ENCODE results near the gene SDR42E2.
"Not testable (repeated sequence)": the region's sequence is repeated elsewhere in the genome, so short reads cannot be mapped to it uniquely, and the experiment has no call there.

The SDR42E2 gene

DNA sequence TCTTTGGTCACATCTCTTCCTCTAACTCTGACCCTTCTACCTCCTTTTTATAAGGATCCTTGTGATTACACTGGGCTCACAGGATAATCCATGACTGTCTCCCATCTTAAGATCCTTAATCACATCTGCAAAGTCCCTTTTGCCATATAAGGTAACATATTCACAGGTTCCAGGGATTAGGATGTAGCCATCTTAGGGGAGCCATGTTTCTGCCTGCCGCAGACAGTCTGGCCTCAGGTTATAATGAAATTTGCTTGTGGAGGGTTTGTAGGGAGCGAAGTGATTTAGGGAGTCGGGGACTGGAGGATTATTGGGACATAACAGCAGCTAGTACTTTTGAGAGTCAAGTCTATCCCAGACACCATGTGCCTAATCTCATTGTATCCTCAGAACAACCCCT is 51.5 kb downstream of the SDR42E2 start:
- DNase-seq (ENCODE audit: low read depth) = no peak

DNA sequence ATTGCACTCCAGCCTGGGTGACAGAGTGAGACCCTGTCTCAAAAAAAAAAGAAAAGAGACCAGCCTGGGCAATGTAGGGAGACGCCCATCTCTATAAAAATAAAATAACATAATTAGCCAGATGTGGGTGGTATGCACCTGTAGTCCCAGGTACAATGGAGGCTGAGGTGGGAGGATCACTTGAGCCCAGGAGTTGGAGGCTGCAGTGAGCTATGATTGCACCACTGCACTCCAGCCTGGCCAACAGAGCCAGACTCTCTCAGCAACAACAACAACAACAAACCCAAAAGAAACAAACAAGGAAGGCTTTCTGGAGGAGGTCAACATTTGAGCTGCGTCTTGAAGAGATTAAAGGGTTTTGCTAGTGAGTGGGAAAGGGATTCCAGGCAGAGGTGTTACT is 52.1 kb downstream of the SDR42E2 start:
- DNase-seq (ENCODE audit: low read depth) = no peak

DNA sequence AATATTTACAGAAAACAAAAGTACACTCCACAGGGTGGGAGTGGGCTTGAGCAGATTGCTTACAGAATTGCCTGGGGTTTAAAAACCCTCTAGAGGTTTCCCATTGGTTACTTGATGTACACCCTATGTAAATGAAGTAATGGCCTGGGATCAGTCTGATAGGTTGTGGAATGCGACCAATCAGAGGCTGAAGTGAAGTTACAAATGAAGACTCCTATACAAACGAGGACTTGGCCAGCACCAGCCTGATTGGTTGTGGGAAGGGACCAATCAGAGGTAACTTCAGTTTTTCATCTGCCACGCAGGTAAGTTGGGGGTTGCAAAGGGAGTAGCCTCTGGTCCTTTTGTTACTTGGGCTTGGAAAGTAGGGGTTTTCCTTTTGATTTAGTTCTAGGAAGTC is 52.6 kb downstream of the SDR42E2 start:
- DNase-seq (ENCODE audit: low read depth) = no peak

DNA sequence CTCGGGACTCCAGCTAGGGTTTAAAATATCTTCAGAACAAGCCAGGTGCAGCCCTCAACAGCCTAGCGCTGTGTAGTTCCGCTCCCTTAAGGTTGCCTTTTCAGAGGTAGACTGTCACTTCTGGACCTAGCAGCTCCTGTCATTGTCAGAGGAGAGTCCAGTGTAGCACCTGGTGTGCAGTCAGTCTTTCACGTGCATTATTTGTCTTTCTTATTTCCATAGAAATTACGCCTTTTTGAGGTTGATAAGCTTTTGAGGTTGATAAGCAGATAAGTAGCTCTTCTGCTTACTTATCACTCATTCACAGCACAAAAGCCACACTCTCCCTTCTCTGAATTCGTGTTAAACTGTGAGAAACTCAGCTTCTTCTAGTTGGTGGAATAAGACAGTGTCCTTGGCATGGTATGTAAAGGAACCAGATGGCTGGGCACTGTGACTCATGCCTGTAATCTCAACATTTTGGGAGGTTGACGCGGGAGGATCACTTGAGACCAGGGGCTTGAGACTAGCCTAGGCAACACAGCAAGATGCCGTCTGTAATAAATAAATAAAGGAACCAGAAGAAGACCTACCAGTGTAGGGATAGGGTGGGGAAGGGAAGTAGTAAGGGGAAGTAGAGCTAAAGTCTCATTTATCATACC is 54.0 kb downstream of the SDR42E2 start:
- no peak for DNase-seq (ENCODE audit: low read depth)

DNA sequence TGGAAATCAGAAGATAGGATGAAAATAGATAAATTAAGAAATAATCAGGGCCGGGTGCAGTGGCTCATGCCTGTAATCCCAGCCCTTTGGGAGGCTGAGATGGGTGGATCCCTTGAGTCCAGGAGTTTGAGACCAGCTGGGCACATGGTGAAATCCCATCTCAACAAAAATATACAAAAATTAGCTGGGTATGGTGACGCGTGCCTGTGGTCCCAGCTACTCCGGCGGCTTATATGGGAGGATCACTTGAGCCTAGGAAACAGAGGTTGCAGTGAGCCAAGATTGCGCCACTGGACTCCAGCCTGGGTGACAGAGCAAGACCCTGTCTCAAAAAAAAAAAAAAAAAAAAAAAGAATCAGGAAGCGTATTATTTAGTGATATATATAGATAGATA is 54.5 kb downstream of the SDR42E2 start:
- DNase-seq (ENCODE audit: low read depth) = not testable (repeated sequence)

DNA sequence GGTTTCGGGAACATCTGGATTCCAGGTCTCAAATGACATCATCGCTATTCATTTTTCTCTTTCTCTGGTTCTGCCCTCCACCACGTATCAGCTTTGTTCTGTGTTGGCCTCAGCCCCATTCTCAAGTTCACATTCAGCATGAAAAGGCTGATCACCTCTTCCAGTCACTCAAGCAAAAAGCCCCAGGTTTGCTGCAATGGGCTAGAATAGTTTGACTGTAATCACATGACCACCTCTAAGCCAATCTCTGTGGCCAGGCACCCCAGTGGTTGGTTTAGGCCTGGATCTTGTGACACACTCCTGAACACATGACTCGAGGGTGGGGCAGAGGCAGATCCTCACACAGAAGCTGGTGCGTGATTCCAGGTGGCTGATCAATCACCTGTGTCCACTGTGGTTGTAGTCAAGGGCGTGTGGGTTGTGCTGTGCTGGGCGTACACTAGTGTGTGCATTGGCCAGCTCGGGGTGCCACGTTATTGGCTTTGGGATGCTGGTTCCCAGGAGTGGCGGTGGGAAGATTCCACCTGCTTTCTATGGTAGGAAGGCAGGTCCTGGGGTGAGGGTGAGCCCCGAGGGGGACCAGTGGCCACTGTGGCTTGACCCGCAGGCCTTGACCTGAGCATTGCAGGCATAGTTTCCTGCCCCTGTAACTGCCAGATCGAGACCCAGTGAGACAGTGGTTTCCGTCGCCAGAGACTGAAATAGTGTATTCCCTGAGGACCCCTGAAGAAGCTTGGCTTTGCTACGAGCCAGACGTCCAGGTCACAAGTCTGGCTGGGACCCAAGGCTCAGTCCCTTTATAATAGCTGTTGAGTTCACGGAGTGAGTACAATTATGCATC is 55.8 kb downstream of the SDR42E2 start:
- DNase-seq (ENCODE audit: low read depth) = no peak

DNA sequence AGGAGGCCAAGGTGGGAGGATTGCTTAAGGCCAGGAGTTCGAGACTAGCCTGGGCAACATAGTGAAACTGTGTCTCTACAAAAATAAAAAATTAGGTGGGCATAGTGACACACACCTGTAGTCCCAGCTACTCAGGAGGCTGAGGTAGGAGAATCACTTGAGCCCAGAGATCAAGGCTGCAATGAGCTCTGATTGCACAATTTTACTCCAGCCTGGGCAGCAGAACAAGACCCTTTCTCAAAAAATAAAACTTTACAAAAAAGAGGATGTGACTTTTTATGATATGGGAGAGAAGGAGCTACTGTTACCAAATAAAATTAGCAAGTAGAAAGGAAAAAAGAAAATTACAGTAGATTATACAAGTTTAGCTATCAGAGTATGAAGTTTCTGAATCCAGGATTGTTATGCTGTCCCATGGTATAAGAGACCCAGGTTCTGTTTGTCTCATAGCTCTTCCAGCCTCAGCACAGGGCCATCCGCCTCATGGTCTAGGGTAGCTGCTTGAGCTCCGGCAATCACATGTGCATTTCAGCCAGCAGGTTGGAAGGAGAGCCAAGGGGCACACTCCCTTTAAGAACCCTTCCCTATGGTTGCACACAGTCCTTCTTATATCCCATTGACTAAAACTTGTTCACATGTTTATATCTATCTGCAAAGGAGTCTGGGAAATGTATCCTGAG is 57.2 kb downstream of the SDR42E2 start:
- no peak for DNase-seq (ENCODE audit: low read depth)

DNA sequence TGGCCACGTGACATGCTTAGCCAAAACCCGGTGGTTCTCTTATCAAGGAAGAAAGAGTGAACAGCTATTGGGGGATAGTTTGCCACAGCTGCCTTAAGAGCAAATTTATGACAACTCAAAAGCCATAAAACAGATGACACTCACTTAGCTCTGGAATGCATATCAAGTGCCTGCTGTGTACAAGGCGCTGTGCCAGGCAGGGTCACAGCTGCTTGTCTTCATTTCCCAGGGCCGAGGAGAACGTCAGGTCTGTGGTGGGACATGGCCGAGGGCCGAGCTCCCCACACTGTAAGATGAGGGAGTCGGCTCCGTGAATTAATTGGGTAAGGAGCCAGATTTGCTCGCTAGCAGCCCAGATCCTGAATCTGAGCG is 57.7 kb downstream of the SDR42E2 start:
- no peak for DNase-seq (ENCODE audit: low read depth)

DNA sequence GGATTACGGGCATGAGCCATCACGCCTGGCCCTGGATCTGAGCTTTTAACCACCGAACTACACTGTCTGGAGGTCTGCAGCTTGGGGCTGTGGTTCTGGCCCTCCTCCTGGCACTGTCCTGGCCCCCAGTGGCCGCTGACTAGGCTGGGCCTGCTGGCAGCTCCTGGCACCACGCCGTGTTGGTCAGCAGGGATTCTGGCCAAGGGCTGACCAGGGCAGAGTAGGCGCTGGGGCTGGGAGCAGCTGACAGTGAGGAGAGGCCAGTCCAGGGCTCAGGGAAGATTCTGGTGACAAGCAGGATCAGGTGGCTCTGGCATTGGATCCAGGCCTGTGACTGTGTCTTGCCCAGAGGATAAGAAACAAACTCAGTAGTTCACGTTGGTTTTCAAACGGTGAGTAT is 58.4 kb downstream of the SDR42E2 start:
- no peak for DNase-seq (ENCODE audit: low read depth)

DNA sequence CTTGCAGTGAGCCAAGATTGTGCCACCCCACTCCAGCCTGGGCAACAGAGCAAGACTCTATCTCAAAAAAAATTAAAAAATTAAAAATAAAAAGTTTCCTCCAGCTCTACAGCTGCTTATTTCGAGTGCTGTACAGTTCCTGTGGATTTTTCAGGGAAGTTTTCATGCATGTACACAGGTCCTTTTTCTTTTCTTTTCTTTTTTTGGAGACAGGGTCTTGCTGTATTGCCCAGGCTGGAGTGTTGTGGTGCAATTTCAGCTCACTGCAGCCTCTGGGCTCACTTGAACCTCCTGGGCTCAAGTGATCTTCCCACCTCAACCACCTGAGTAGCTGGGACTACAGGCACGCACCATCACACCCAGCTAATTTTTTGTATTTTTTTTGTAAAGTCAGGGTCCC is 59.7 kb downstream of the SDR42E2 start:
- DNase-seq (ENCODE audit: low read depth) = no peak

DNA sequence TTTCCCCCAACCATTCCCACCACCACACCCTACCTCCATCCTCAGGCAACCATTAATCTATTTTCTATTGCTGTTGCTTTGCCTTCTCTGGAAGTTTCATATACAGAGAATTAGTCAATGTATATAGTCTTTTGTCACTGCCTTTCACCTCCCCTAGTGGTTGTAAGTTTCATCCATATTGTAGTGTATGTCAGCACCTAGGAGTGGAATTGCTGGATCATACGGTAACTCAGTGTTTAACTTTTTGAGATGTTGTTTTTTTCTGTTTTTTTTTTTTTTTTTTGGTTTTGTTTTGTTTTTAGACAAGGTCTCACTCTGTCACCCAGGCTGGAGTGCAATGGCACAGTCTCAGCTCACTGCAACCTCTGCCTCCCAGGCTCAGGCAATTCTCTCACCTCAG is 60.7 kb downstream of the SDR42E2 start:
- no peak for DNase-seq (ENCODE audit: low read depth)

DNA sequence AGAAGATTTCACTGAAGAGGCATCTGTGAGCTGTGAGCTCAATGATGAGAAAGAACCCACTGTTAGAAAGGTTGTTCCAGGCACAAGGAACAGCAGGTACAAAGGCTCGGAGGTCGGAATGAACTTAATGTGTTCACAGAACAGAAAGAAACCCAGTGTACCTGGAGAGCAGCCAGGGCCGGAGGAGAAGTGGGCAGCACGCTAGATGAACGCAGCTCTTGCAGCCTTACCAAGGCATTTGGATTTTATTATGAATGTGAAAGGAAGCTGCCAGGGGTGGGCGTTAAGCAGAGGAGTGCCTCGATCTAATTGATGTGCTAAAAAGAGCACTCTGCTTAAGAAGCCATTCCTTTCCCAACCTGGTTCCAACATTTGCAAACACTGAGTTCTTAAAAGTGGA is 62.8 kb downstream of the SDR42E2 start:
- DNase-seq (ENCODE audit: low read depth) = no peak

DNA sequence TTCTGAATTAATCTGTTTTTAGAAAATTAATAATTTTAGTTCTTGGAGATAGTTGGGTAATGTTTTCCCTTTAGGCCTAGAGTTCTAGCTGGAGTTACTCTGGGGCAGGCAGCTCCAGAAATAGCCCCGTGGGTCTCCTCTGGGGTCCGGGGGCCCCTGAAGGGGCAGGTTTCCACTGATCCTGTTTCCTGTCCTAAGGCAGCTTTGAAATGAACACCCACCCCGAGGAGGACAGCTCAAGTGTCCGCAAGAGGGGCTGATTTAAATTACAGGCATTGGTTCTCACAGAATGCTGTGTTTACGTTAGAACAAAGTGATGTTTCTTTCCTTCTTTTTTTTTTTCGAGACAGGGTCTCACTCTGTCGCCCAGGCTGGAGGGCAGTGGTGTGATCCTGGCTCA is 67.6 kb downstream of the SDR42E2 start:
- no peak for DNase-seq (ENCODE audit: low read depth)

DNA sequence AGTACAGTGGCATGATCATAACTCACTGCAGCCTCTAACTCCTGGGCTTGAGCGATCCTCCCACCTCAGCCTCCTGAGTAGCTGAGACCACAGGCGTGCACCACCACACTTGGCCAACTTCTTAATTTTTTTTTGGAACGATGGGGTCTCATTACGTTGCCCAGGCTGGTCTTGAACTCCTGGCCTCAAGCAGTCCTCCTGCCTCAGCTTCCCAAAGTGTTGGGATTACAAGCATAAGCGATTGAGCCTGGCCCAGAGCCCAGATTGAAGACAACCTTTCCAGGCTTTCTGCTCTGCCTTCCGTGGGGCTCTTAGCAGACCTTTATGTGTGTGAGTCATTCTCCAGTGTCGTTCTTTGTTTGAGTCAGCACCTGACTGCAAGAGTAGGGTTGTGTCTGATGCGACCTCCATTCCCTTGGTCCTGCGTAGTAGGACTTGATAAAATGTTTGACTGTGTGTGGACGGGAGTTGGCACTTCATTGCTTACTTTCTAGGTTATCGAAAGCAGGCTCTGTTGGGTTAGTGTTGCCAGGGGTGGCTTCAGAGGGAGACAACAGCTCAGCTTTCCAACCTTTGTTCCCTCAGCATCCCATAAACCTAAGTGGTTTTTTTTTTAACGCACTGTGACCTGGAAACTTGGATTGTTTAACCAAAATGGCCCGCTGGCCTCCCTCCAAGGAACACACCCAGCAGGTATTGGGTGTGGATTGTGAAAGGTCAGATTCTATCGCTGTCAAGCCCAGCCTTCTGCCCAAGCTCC is 70.2 kb downstream of the SDR42E2 start:
- DNase-seq (ENCODE audit: low read depth) = peak; percentile 22

DNA sequence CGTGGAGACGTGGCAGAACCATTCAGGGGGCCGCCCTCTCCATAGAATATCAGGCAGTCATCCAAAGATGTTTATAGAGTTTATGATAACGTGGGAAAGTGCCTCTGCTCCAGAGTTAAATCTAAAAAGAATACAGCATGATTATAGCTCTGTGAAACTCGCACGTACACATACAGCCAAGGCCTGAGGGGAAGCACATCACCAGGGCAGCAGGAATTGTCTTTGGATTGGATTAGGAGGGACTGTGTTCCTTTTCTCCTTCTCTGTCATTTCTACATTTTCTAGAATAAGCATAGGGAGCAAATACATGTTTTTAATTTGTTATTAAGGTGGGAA is 70.7 kb downstream of the SDR42E2 start:
- no peak for DNase-seq (ENCODE audit: low read depth)

DNA sequence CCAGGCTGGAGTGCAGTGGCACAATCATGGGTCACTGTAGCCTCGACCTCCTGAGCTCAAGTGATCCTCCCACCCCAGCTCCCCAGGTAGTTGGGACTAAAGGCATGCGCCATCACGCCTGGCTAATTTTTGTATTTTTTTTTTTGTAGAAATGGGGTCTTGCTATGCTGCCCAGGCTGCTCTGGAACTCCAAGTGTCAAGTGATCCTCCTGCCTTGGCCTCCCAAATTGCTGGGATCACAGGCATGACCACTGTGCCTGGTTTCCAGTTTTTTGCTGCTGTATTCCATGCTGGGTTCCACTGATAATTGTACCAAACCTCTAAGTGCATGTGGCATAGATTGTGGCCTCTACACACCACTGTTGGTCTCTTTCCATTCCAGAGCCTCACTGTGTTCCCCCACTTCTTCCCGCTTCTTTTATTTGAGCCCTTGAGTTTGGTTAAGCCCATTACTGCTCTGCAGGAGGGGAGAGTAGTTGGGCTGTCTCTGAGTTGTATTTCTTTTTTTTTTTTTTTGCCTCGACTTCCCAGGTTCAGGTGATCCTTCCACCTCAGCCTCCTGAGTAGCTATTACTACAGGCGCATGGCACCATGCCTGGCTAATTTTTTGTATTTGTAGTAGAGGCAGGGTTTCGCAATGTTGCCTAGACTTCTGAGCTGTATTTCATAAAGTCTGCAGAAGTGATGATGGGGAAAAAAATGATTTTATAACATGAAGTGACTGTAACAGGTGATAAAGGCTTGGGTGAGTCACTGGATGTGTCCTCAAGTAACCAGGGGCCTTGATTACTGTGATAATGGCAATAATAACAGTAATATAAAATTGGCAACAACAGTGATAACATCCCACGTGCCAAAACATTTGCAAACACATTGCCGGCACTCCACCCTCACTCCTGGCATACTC is 73.8 kb downstream of the SDR42E2 start:
- DNase-seq (ENCODE audit: low read depth) = no peak

DNA sequence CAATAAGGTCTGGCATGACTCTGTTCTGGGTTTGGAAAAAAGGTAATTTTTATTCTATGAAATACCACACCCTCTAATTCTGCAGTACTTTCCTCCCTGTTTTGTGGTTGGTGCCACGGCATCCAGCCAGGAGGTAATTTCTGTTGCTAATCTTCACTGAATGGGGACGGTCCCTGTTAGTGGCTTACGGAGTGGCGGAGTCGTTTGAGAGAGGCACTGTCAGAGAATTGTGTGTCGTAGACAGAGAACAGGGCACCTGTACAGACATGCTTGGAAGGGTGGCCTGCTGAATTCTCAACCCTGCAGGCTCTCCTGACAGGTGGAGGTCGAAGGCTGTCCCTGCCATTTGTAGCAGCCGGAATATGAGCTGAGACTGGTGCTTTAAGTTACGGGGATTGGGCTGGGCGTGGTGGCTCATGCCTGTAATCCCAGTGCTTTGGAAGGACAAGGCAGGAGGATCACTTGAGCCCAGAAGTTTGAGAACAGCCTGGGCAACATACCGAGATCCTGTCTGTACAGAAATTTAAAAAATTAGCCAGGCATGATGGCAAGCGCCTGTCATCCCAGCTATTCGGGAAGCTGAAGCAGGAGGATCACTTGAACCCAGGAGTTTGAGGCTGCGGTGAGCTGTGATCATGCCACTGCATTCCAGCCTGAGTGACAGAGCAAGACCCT is 77.0 kb downstream of the SDR42E2 start:
- DNase-seq (ENCODE audit: low read depth) = no peak

DNA sequence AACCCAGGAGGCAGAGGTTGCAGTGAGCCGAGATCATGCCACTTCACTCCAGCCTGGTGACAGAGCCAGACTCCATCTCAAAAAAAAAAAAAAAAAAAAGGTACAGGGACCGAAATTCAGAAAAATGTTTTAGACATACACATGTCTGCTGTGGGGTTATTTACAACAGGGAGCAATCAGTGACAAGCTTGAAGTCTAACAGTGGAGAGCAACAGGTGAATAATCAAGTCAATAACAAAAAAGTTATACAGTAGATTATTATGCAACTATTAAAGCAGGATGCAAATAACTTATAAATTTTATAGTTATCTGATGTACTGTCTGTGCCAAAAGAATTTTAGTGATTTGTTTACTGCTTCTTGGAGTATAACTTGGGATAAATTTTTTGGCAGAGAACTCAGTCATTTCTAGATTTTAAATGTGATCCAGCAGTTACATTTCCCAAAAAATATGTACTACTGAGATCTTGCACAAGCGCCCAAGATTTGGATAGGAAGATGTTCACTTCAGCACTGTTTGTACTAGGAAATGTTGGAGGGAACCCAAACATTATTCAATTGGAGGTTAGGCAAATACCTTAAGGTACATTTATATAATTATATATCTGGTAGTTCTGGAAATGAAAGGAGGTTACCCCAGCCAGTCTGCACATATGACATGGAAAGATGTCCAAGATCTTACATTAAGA is 77.9 kb downstream of the SDR42E2 start:
- no peak for DNase-seq (ENCODE audit: low read depth)
